HUES48 (cell line): Measurements from ENCODE around the gene KLHL30.
"Not testable (repeated sequence)": the region's sequence is repeated elsewhere in the genome, so short reads cannot be mapped to it uniquely, and the experiment has no call there.

ENCODE experiments used
- H3K27ac ChIP-seq: one replicate; pipeline ENCODE4 v1.7.0; 2013; ENCODE audit warnings: low read depth, low read length, inconsistent platforms
- H3K27me3 ChIP-seq: 2 replicates; pipeline ENCODE4 v1.6.1; 2013; ENCODE audit warnings: mild to moderate bottlenecking, low read length; ENCODE audit not compliant: control insufficient read depth, insufficient read depth
- H3K36me3 ChIP-seq: 2 replicates; pipeline ENCODE4 v1.6.1; 2013; ENCODE audit warnings: low read length; ENCODE audit not compliant: control insufficient read depth, insufficient read depth
- H3K4me1 ChIP-seq: 2 replicates; pipeline ENCODE4 v1.6.1; 2013; ENCODE audit warnings: mild to moderate bottlenecking, low read length; ENCODE audit not compliant: control insufficient read depth, insufficient read depth
- H3K4me3 ChIP-seq: 2 replicates; pipeline ENCODE4 v1.5.1; 2013; ENCODE audit warnings: mild to moderate bottlenecking, low read depth, low read length
- H3K9ac ChIP-seq: 2 replicates; pipeline ENCODE4 v1.6.1; 2013; ENCODE audit warnings: mild to moderate bottlenecking, low read depth, low read length, moderate library complexity
- H3K9me3 ChIP-seq: 2 replicates; pipeline ENCODE4 v1.6.1; 2013; ENCODE audit warnings: low read length; ENCODE audit not compliant: control insufficient read depth, insufficient read depth

KLHL30 gene

GRCh38 chr2:238114851-238115660 lies 23.4 kb upstream of the KLHL30 start:
- H3K27me3 ChIP-seq, result no peaks in the 10 kb centered on the region
- H3K9me3 ChIP-seq, result no peaks in the 10 kb centered on the region
- H3K4me1 ChIP-seq, result no peaks in the 10 kb centered on the region
- no peak overlapping the region for H3K9ac ChIP-seq
- H3K27ac ChIP-seq, result no peak overlapping the region
- no peak overlapping the region for H3K4me3 ChIP-seq
- no peaks in the 10 kb centered on the region for H3K36me3 ChIP-seq

GRCh38 chr2:238115709-238116108 lies 22.8 kb upstream of the KLHL30 start:
- not testable (repeated sequence) for H3K27ac ChIP-seq, H3K4me1 ChIP-seq, H3K4me3 ChIP-seq, H3K9me3 ChIP-seq, H3K9ac ChIP-seq, H3K27me3 ChIP-seq, H3K36me3 ChIP-seq

GRCh38 chr2:238116298-238117198 lies 21.9 kb upstream of the KLHL30 start:
- Histone ChIP-seq H3K27ac (no peak overlapping the region), H3K4me1 (no peaks in the 10 kb centered on the region), H3K36me3 (no peaks in the 10 kb centered on the region), H3K9me3 (no peaks in the 10 kb centered on the region), H3K9ac (no peak overlapping the region), H3K27me3 (no peaks in the 10 kb centered on the region), H3K4me3 (no peak overlapping the region)

- no peaks in the 10 kb centered on the region for H3K27me3 ChIP-seq
- H3K27ac ChIP-seq, result no peak overlapping the region
- H3K36me3 ChIP-seq, result no peaks in the 10 kb centered on the region
- no peak overlapping the region for H3K4me3 ChIP-seq
- no peaks in the 10 kb centered on the region for H3K4me1 ChIP-seq
- H3K9ac ChIP-seq, result no peak overlapping the region
- H3K9me3 ChIP-seq, result no peaks in the 10 kb centered on the region
These were observed 21.0 kb upstream of the KLHL30 start for GRCh38 chr2:238117199-238118154.

GRCh38 chr2:238119756-238120462 lies 18.6 kb upstream of the KLHL30 start:
- no peaks in the 10 kb centered on the region for H3K27me3 ChIP-seq
- no peaks in the 10 kb centered on the region for H3K4me1 ChIP-seq
- H3K9ac ChIP-seq, result no peak overlapping the region
- H3K4me3 ChIP-seq, result no peak overlapping the region
- no peak overlapping the region for H3K27ac ChIP-seq
- H3K9me3 ChIP-seq, result no peaks in the 10 kb centered on the region
- no peaks in the 10 kb centered on the region for H3K36me3 ChIP-seq

GRCh38 chr2:238120463-238121298 lies 17.8 kb upstream of the KLHL30 start:
- Histone ChIP-seq H3K4me1 (no peaks in the 10 kb centered on the region), H3K4me3 (no peak overlapping the region)

GRCh38 chr2:238121511-238122286 lies 16.8 kb upstream of the KLHL30 start:
- Histone ChIP-seq H3K9ac (no peak overlapping the region), H3K9me3 (no peaks in the 10 kb centered on the region), H3K27ac (no peak overlapping the region), H3K27me3 (no peaks in the 10 kb centered on the region), H3K4me1 (no peaks in the 10 kb centered on the region), H3K36me3 (no peaks in the 10 kb centered on the region), H3K4me3 (no peak overlapping the region)

More at GRCh38 chr2:238120463-238121298, 17.8 kb upstream of the KLHL30 start:
- no peaks in the 10 kb centered on the region for H3K36me3 ChIP-seq
- no peak overlapping the region for H3K9ac ChIP-seq
- H3K27ac ChIP-seq, result no peak overlapping the region
- no peaks in the 10 kb centered on the region for H3K9me3 ChIP-seq
- H3K27me3 ChIP-seq, result no peaks in the 10 kb centered on the region

- no peaks in the 10 kb centered on the region for H3K27me3 ChIP-seq
These were observed 15.9 kb upstream of the KLHL30 start for GRCh38 chr2:238122287-238123217.

More at GRCh38 chr2:238122287-238123217, 15.9 kb upstream of the KLHL30 start:
- Histone ChIP-seq H3K27ac (no peak overlapping the region), H3K36me3 (no peaks in the 10 kb centered on the region), H3K4me1 (no peaks in the 10 kb centered on the region), H3K9ac (no peak overlapping the region), H3K4me3 (no peak overlapping the region), H3K9me3 (no peaks in the 10 kb centered on the region)
